Endothelial cell of umbilical vein (primary cell): ENCODE results near the gene ANKRD60. TPM values are rescaled to one million over a fixed set of nuclear protein-coding genes. Genes with fewer than 3 reads are reported as not detected.

ENCODE experiments used
- BruUV-seq: library from RNA; stranded (reverse); fragments of 400-500 nt; replicated peaks from 2 replicates; lab custom pipeline; 2021; lab: Mats Ljungman, UMichigan
- CTCF ChIA-PET: fragments of 300-600, 350-600 bp; sonication (Branson Sonifier 250); formaldehyde crosslinking; loops from one replicate; lab custom pipeline; 2021; ENCODE audit warnings: antibody characterized with exemption, inconsistent platforms; lab: Charles Lee
- POLR2A ChIA-PET: fragments of 300-600, 350-600 bp; sonication (Branson Sonifier 250); formaldehyde crosslinking; loops from one replicate; lab custom pipeline; 2021; ENCODE audit warnings: antibody characterized with exemption, inconsistent platforms; lab: Charles Lee
- DNase-seq: peaks from one replicate; pipeline ENCODE4 v3.0.0-alpha.2; 2011; ENCODE audit warnings: low read depth, low spot score
- FAIRE-seq: peaks from 2 replicates; lab custom pipeline; 2011; peaks lifted over from hg19 to GRCh38; lab: Jason Lieb, UNC
- H2AFZ ChIP-seq: 2 replicates; pipeline ENCODE4 v1.6.0; 2012; ENCODE audit warnings: low read depth, low read length, control low read depth, inconsistent platforms
- H3K27ac ChIP-seq: 2 replicates; pipeline ENCODE4 v1.5.1; 2011; ENCODE audit warnings: low read depth, mild to moderate bottlenecking, control low read depth, low read length, moderate library complexity; ENCODE audit not compliant: insufficient read depth
- H3K27me3 ChIP-seq, 2 experiments: 2 replicates each; pipeline versions ENCODE4 v1.6.0 to v1.6.1; 2011; ENCODE audit warnings: low read length in 2 of 2, mixed read lengths in 1 of 2; ENCODE audit not compliant: control insufficient read depth in 2 of 2, insufficient read depth in 2 of 2
- H3K36me3 ChIP-seq, 2 experiments: 2 replicates in 1 of 2; 3 replicates in 1 of 2; pipeline ENCODE4 v1.5.1; 2011; ENCODE audit warnings: low read length in 2 of 2, mild to moderate bottlenecking in 1 of 2, moderate library complexity in 1 of 2; ENCODE audit not compliant: control insufficient read depth in 2 of 2, insufficient read depth in 2 of 2; ENCODE audit errors: extremely low read depth in 1 of 2
- H3K4me1 ChIP-seq: 3 replicates; pipeline ENCODE4 v1.5.1; 2011; ENCODE audit warnings: mild to moderate bottlenecking, low read length; ENCODE audit not compliant: control insufficient read depth, insufficient read depth; ENCODE audit errors: extremely low read depth
- H3K4me2 ChIP-seq: 2 replicates; pipeline ENCODE4 v1.6.1; 2011; ENCODE audit warnings: low read length, control low read depth, mixed read lengths; ENCODE audit not compliant: insufficient read depth
- H3K4me3 ChIP-seq, 3 experiments: fragments of 200-600 bp in 1 of 3; sonication (generic), shearing (Covaris generic) in 1 of 3; replicated peaks in 1 of 3; 2 replicates each; pipeline ENCODE4 v1.5.1; 2011 to 2016; ENCODE audit warnings: control low read depth in 3 of 3, low read length in 3 of 3, mild to moderate bottlenecking in 2 of 3, inconsistent platforms in 1 of 3, low read depth in 1 of 3, moderate library complexity in 1 of 3; ENCODE audit not compliant: insufficient read depth in 1 of 3
- H3K79me2 ChIP-seq: 2 replicates; pipeline ENCODE4 v1.6.0; 2012; ENCODE audit warnings: low read length, inconsistent platforms; ENCODE audit not compliant: control insufficient read depth, insufficient read depth
- H3K9ac ChIP-seq: replicated peaks from 2 replicates; pipeline ENCODE3; 2011; ENCODE audit warnings: low read length, control low read depth; ENCODE audit not compliant: insufficient read depth; ENCODE audit errors: extremely low read depth
- H3K9me1 ChIP-seq: replicated peaks from 3 replicates; pipeline ENCODE4 v1.6.0; 2011; ENCODE audit warnings: mild to moderate bottlenecking, low read length; ENCODE audit not compliant: control insufficient read depth, insufficient read depth; ENCODE audit errors: extremely low read depth
- H3K9me3 ChIP-seq: replicated peaks from 2 replicates; pipeline ENCODE4 v1.5.1; 2012; ENCODE audit warnings: low read length, inconsistent platforms; ENCODE audit not compliant: control insufficient read depth, insufficient read depth
- H4K20me1 ChIP-seq: replicated peaks from 2 replicates; pipeline ENCODE3; 2011; ENCODE audit warnings: mild to moderate bottlenecking, low read length; ENCODE audit not compliant: control insufficient read depth, insufficient read depth; ENCODE audit errors: extremely low read depth
- EZH2 ChIP-seq: IDR thresholded peaks from 2 replicates; pipeline ENCODE4 v1.6.1; 2012; ENCODE audit warnings: borderline replicate concordance, low read depth, mild to moderate bottlenecking, moderate library complexity, low read length, inconsistent platforms; ENCODE audit not compliant: severe bottlenecking
- FOS ChIP-seq: IDR thresholded peaks from 2 replicates; pipeline ENCODE4 v1.6.1; 2011; ENCODE audit warnings: mild to moderate bottlenecking, low read length, moderate library complexity, borderline replicate concordance; ENCODE audit not compliant: insufficient read depth
- MAX ChIP-seq: IDR thresholded peaks from 2 replicates; pipeline ENCODE4 v1.6.1; 2011; ENCODE audit not compliant: insufficient read depth, insufficient read length
- MYC ChIP-seq: IDR thresholded peaks from one replicate; pipeline ENCODE4 v1.6.1; 2011; ENCODE audit warnings: mild to moderate bottlenecking, low read depth, low read length
- POLR2A ChIP-seq: IDR thresholded peaks from 2 replicates; pipeline ENCODE4 v1.6.1; 2012; ENCODE audit warnings: low read depth, mild to moderate bottlenecking, control low read depth, low read length
- POLR2AphosphoS5 ChIP-seq: IDR thresholded peaks from 2 replicates; pipeline ENCODE4 v1.6.1; 2012; ENCODE audit warnings: low read depth, mild to moderate bottlenecking, control low read depth, low read length, moderate library complexity; ENCODE audit not compliant: insufficient read depth
- dilution Hi-C: fragments of 300-500 bp; cut with MboI; formaldehyde crosslinking; loops from one replicate; pipeline ENCODE4 v1.15.0; 2019; ENCODE audit warnings: low sequenced_read_pairs; ENCODE audit not compliant: extremely low pct_ligation_motif_present
- intact Hi-C: fragments of 100-400 bp; cut with micrococcal nuclease; formaldehyde crosslinking; loops from one replicate; pipeline ENCODE4 v1.10.0; 2022
- polyA plus RNA-seq, 4 experiments: library from polyadenylated mRNA; depleted of rRNA in 3 of 4; stranded (reverse) in 3 of 4; unstranded in 1 of 4; fragments of >200 nt; gene quantifications; 2 replicates each; pipeline versions ENCODE4 v1.2.1 to v1.2.3, GENCODE V29; 2011 to 2012; ENCODE audit warnings: missing spikeins in 1 of 4
- total RNA-seq: library from RNA; stranded (reverse); gene quantifications from 2 replicates; pipeline ENCODE4 v1.2.3, GENCODE V29; 2021
- TF ChIP-seq, protein P1 (sequence below), 2 donors: IDR thresholded peaks; 1 replicate in 1 of 2; 2 replicates in 1 of 2; pipeline ENCODE4 v1.5.1; 2011; ENCODE audit warnings: low read length in 2 of 2, mild to moderate bottlenecking in 2 of 2, moderate library complexity in 2 of 2, control low read depth in 1 of 2, inconsistent platforms in 1 of 2, low read depth in 1 of 2; ENCODE audit not compliant: insufficient read depth in 1 of 2; ENCODE audit errors: extremely low read depth in 1 of 2

The ANKRD60 gene
- total and polyA plus RNA-seq, 2 donors (not counting 3 experiments of a cell fraction or from before 2014, with no cell fraction given), result not detected

- H3K9me3 ChIP-seq, result no peaks in the 10 kb centered on the region
Observed at GRCh38 chr20:58261660-58262059, 33.2 kb upstream of the ANKRD60 start.

More at GRCh38 chr20:58261660-58262059, 33.2 kb upstream of the ANKRD60 start:
- ChIA-PET POLR2A (no interaction called here), CTCF (no interaction called here)
- no peak overlapping the region for H3K9ac ChIP-seq
- H3K9me1 ChIP-seq, result no peaks in the 10 kb centered on the region
- no peak overlapping the region for H2AFZ ChIP-seq
- FAIRE-seq (no peak), DNase-seq (no peak)
- TF ChIP-seq EZH2 (no peak), MYC (no peak), MAX (no peak), POLR2AphosphoS5 (no peak), FOS (no peak), POLR2A (no peak)
- TF ChIP-seq, protein P1, sequence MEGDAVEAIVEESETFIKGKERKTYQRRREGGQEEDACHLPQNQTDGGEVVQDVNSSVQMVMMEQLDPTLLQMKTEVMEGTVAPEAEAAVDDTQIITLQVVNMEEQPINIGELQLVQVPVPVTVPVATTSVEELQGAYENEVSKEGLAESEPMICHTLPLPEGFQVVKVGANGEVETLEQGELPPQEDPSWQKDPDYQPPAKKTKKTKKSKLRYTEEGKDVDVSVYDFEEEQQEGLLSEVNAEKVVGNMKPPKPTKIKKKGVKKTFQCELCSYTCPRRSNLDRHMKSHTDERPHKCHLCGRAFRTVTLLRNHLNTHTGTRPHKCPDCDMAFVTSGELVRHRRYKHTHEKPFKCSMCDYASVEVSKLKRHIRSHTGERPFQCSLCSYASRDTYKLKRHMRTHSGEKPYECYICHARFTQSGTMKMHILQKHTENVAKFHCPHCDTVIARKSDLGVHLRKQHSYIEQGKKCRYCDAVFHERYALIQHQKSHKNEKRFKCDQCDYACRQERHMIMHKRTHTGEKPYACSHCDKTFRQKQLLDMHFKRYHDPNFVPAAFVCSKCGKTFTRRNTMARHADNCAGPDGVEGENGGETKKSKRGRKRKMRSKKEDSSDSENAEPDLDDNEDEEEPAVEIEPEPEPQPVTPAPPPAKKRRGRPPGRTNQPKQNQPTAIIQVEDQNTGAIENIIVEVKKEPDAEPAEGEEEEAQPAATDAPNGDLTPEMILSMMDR (IDR thresholded peaks at IDR 0.05; ENCODE audit: extremely low read depth in 1 of 2, insufficient read depth in 1 of 2, low read depth in 1 of 2, low read length in 2 of 2), result no peak
- intact Hi-C loops (no loop called here), dilution Hi-C loops (no loop called here)
- H3K4me2 ChIP-seq, result no peak overlapping the region
- H3K79me2 ChIP-seq, result peaks cover 5% of the 10 kb centered on the region
- H3K4me3 ChIP-seq, result no peak overlapping the region
- H3K27me3 ChIP-seq, result no peaks in the 10 kb centered on the region
- H3K4me1 ChIP-seq, result peaks cover 9% of the 10 kb centered on the region
- peaks cover 6 to 8% of the 10 kb centered on the region in 2 experiments for H3K36me3 ChIP-seq
- BruUV-seq, result no TSS peak
- no peaks in the 10 kb centered on the region for H4K20me1 ChIP-seq
- no peak overlapping the region for H3K27ac ChIP-seq
